B cell (primary cell): ENCODE results near the gene ARTN. TPM values are rescaled to one million over a fixed set of nuclear protein-coding genes. Genes with fewer than 3 reads are reported as not detected.

Experiments used
- ATAC-seq: fragments of 200-7000 bp; cut with Tn5 transposase; one replicate; pipeline ENCODE4 v1.10.0; 2021; ENCODE audit warnings: low read depth, mild to moderate bottlenecking, moderate number of reproducible peaks, moderate library complexity
- CTCF ChIA-PET: fragments of 350-600 bp; sonication (Branson Sonifier 250); formaldehyde crosslinking; loops from one replicate; lab custom pipeline; 2021; ENCODE audit warnings: antibody characterized with exemption, inconsistent platforms; lab: Charles Lee
- POLR2A ChIA-PET: fragments of 350-600 bp; sonication (Branson Sonifier 250); formaldehyde crosslinking; loops from one replicate; lab custom pipeline; 2021; ENCODE audit warnings: antibody characterized with exemption; lab: Charles Lee
- DNase-seq: peaks from one replicate; pipeline ENCODE4 v3.0.0; 2013
- H2AFZ ChIP-seq: 2 replicates; pipeline ENCODE4 v1.6.1; 2012; ENCODE audit warnings: mild to moderate bottlenecking, low read depth, low read length; ENCODE audit not compliant: insufficient read depth, poor library complexity, severe bottlenecking
- H3K27ac ChIP-seq, 2 donors: 1 replicate in 1 of 2; 2 replicates in 1 of 2; pipeline ENCODE4 v1.5.1; 2012 to 2013; ENCODE audit warnings: low read length in 2 of 2, mild to moderate bottlenecking in 2 of 2, moderate library complexity in 1 of 2
- H3K27me3 ChIP-seq, 4 experiments: fragments of 200-600 bp in 1 of 4; sonication (generic) in 1 of 4; replicated peaks in 1 of 4; 1 replicate in 2 of 4; 2 replicates in 2 of 4; pipeline versions ENCODE4 v1.6.1 to v1.7.0; 2013 to 2016; ENCODE audit warnings: low read length in 3 of 4, mild to moderate bottlenecking in 2 of 4, mixed read lengths in 1 of 4, moderate library complexity in 1 of 4; ENCODE audit not compliant: insufficient read depth in 4 of 4, control insufficient read depth in 3 of 4; ENCODE audit errors: control extremely low read depth in 1 of 4
- H3K36me3 ChIP-seq, 2 experiments: replicated peaks in 1 of 2; 1 replicate in 1 of 2; 2 replicates in 1 of 2; pipeline versions ENCODE4 v1.6.1 to v1.7.1; 2013; ENCODE audit warnings: low read length in 1 of 2; ENCODE audit not compliant: insufficient read depth in 2 of 2, control insufficient read depth in 1 of 2; ENCODE audit errors: control extremely low read depth in 1 of 2, extremely low read depth in 1 of 2
- H3K4me1 ChIP-seq, 2 donors: fragments of 200-600 bp in 1 of 2; sonication (generic) in 1 of 2; 1 replicate in 1 of 2; 2 replicates in 1 of 2; pipeline versions ENCODE4 v1.5.1 to v1.6.1; 2013 to 2017; ENCODE audit warnings: low read length in 2 of 2; ENCODE audit not compliant: control insufficient read depth in 2 of 2, insufficient read depth in 2 of 2
- H3K4me2 ChIP-seq: replicated peaks from 2 replicates; pipeline ENCODE3; 2012; ENCODE audit warnings: mild to moderate bottlenecking, low read depth, low read length; ENCODE audit not compliant: poor library complexity, severe bottlenecking
- H3K4me3 ChIP-seq, 5 experiments: fragments of 200-600 bp in 1 of 5; sonication (generic) in 1 of 5; 1 replicate in 3 of 5; 2 replicates in 2 of 5; pipeline versions ENCODE4 v1.5.1 to v1.7.0; 2011 to 2016; ENCODE audit warnings: low read length in 4 of 5, mild to moderate bottlenecking in 4 of 5, low read depth in 2 of 5, control low read depth in 1 of 5, moderate library complexity in 1 of 5; ENCODE audit not compliant: insufficient read depth in 1 of 5; ENCODE audit errors: control extremely low read depth in 1 of 5, extremely low read depth in 1 of 5
- H3K79me2 ChIP-seq: fragments of 200-600 bp; sonication (generic); one replicate; pipeline ENCODE4 v1.6.0; 2016; ENCODE audit warnings: low read length; ENCODE audit not compliant: control insufficient read depth, insufficient read depth
- H3K9ac ChIP-seq: fragments of 200-600 bp; sonication (generic); 2 replicates; pipeline ENCODE4 v1.6.1; 2017; ENCODE audit warnings: mild to moderate bottlenecking, low read length, moderate library complexity
- H3K9me3 ChIP-seq, 3 donors: one replicate each; pipeline versions ENCODE4 v1.6.1 to v1.7.1; 2013; ENCODE audit warnings: low read length in 2 of 3; ENCODE audit not compliant: control insufficient read depth in 2 of 3, insufficient read depth in 1 of 3; ENCODE audit errors: control extremely low read depth in 1 of 3
- H4K20me1 ChIP-seq: 2 replicates; pipeline ENCODE4 v1.6.0; 2012; ENCODE audit warnings: mild to moderate bottlenecking, low read length; ENCODE audit not compliant: insufficient read depth, control insufficient read depth, poor library complexity, severe bottlenecking
- H3K27ac Mint-ChIP-seq: one replicate; pipeline ENCODE4 v1.8.0; 2021; ENCODE audit warnings: mixed read lengths
- H3K27me3 Mint-ChIP-seq: one replicate; pipeline ENCODE4 v1.8.0; 2021; ENCODE audit warnings: mixed read lengths
- H3K4me1 Mint-ChIP-seq: one replicate; pipeline ENCODE4 v1.8.0; 2021; ENCODE audit warnings: mixed read lengths
- H3K4me3 Mint-ChIP-seq: one replicate; pipeline ENCODE4 v1.8.0; 2021; ENCODE audit warnings: mixed read lengths
- H3K9me3 Mint-ChIP-seq: one replicate; pipeline ENCODE4 v1.8.0; 2022; ENCODE audit warnings: mixed read lengths; ENCODE audit not compliant: insufficient read depth
- EZH2 ChIP-seq: IDR thresholded peaks from 2 replicates; pipeline ENCODE4 v1.6.1; 2012; ENCODE audit warnings: borderline replicate concordance, low read depth, mild to moderate bottlenecking, moderate library complexity, low read length; ENCODE audit not compliant: insufficient read depth, poor library complexity, severe bottlenecking
- WGBS: methylation state at CpG from one replicate; pipeline ENCODE4 v1.1.5; 2013; ENCODE audit warnings: missing lambda C conversion rate; ENCODE audit not compliant: insufficient coverage; 5-methylcytosine and 5-hydroxymethylcytosine counted together
- intact Hi-C: fragments of 100-400 bp; cut with micrococcal nuclease; formaldehyde crosslinking; loops from one replicate; pipeline ENCODE4 v1.10.0; 2022
- polyA plus RNA-seq: library from polyadenylated mRNA; depleted of rRNA; stranded (reverse); fragments of >200 nt; gene quantifications from 2 replicates; pipeline ENCODE4 v1.2.3, GENCODE V29; 2012
- total RNA-seq, 2 donors: library from RNA; stranded (reverse); fragments of 120-200 nt in 1 of 2; gene quantifications; 1 replicate in 1 of 2; 2 replicates in 1 of 2; pipeline versions ENCODE4 v1.2.3 to v1.2.4, GENCODE V29; 2013 to 2022
- TF ChIP-seq, protein P1 (sequence below): fragments of 200-600 bp; IDR thresholded peaks from one replicate; pipeline ENCODE4 v1.8.0; 2022; ENCODE audit warnings: antibody characterized with exemption, mild to moderate bottlenecking

ARTN gene
- total and polyA plus RNA-seq, 2 donors (not counting 1 experiment from before 2014, with no cell fraction given), result 0.13 to 0.64 TPM

DNA sequence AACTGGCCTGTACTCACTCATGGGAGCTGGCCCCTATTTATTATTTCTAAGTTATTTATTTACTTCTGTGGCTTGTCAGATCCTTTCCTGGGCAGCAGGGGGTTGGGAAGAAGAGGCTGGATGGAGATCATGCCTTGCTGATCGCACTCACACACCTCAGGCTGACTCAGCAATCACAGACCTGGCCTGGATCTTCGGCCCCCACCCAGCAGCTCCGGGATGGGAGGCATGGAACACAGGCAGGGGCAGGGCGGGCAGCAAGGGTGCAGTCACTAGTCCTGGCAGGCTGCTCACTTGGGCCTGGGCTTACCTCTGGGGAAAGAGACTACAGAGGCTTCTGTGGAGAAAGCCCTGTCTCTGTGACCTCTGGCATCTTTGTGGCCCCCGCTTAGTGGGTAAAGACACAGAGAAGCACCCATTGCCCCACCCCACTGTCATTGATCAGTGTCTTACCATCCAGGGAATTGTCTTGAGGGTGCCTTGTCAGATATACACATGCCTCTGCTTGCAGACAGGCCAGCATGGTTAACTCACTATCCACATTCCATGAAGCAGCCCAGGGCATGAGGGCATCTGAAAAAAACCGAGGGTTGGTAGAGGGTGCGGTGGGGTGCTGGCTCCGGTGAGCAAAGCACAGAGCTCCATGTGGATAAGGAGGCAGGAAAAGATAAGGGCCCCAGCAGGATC is 3.7 kb downstream of the ARTN start:
- CTCF ChIA-PET, result interaction anchor here (1.4 to 10.3 kb wide), 3 partner anchors 9 to 173 kb away, joined by 3 to 118 read pairs (median 5); no protein-coding TSS in a partner anchor
- Histone ChIP-seq H3K4me2 (no peak overlapping the region), H3K4me1 (peaks cover 29 to 30% of the 10 kb centered on the region in 2 donors), H2AFZ (no peak overlapping the region), H3K4me3 (no peak overlapping the region), H4K20me1 (no peaks in the 10 kb centered on the region), H3K27ac (no peak overlapping the region), H3K79me2 (no peaks in the 10 kb centered on the region), H3K9me3 (peaks cover 0 to 14% (median 0%) of the 10 kb centered on the region in 3 donors), H3K27me3 (peaks cover 0 to 44% (median 23%) of the 10 kb centered on the region in 4 experiments), H3K36me3 (no peaks in the 10 kb centered on the region), H3K9ac (no peak overlapping the region)
- intact Hi-C loops, result no loop called here
- POLR2A ChIA-PET, result no interaction called here
- Mint-ChIP-seq H3K9me3 (no peaks in the 10 kb centered on the region), H3K4me1 (peaks cover 21% of the 10 kb centered on the region), H3K27ac (no peak overlapping the region), H3K4me3 (peak overlapping the region; percentile 23), H3K27me3 (peaks cover 26% of the 10 kb centered on the region)
- no peak for ATAC-seq
- 92% methylated on average over 5 of the region's 8 CpGs for WGBS
- no peak for TF ChIP-seq EZH2
- TF ChIP-seq, protein P1, sequence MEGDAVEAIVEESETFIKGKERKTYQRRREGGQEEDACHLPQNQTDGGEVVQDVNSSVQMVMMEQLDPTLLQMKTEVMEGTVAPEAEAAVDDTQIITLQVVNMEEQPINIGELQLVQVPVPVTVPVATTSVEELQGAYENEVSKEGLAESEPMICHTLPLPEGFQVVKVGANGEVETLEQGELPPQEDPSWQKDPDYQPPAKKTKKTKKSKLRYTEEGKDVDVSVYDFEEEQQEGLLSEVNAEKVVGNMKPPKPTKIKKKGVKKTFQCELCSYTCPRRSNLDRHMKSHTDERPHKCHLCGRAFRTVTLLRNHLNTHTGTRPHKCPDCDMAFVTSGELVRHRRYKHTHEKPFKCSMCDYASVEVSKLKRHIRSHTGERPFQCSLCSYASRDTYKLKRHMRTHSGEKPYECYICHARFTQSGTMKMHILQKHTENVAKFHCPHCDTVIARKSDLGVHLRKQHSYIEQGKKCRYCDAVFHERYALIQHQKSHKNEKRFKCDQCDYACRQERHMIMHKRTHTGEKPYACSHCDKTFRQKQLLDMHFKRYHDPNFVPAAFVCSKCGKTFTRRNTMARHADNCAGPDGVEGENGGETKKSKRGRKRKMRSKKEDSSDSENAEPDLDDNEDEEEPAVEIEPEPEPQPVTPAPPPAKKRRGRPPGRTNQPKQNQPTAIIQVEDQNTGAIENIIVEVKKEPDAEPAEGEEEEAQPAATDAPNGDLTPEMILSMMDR, result no peak
- no peak for DNase-seq

DNA sequence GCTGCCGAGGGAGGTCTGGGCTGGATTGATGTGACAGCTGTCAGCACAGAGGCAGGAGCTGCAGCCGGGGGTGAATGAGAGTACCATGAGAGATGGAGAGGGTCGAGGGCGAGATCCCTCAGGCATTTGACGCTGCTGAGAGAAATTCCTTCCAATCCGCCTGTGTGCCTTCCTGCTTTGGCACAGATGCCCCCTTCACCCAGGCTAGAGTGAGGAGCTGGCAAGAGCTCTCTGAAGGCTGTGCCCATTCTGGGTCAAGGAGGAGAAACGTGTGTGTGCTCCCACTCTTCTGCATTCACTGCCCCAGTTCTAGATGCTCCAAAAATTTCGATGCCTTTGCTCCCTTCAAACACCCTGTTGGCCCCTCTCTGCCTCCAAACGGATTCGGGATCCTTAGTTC is 4.8 kb downstream of the ARTN start:
- H3K9me3 ChIP-seq, result peaks cover 0 to 14% (median 0%) of the 10 kb centered on the region in 3 donors
- no peak overlapping the region for H3K9ac ChIP-seq
- DNase-seq (no peak), ATAC-seq (no peak)
- H3K27ac ChIP-seq, result no peak overlapping the region
- H3K4me1 ChIP-seq, result peaks cover 25% of the 10 kb centered on the region in 2 donors
- H3K4me3 ChIP-seq, result no peak overlapping the region
- ChIA-PET POLR2A (no interaction called here), CTCF (interaction anchor here (1.4 to 10.3 kb wide), 3 partner anchors 7 to 174 kb away, joined by 3 to 118 read pairs (median 5); no protein-coding TSS in a partner anchor)
- no peak for TF ChIP-seq EZH2
- TF ChIP-seq, protein P1, result no peak
- H3K27me3 ChIP-seq, result peaks cover 0 to 37% (median 18%) of the 10 kb centered on the region in 4 experiments
- 95% methylated on average over 10 of the region's 10 CpGs for WGBS
- Mint-ChIP-seq H3K4me1 (peaks cover 17% of the 10 kb centered on the region), H3K27me3 (peaks cover 17% of the 10 kb centered on the region), H3K9me3 (no peaks in the 10 kb centered on the region), H3K4me3 (no peak overlapping the region), H3K27ac (no peak overlapping the region)
- no peaks in the 10 kb centered on the region for H3K36me3 ChIP-seq
- intact Hi-C loops, result no loop called here
- no peak overlapping the region for H3K4me2 ChIP-seq
- no peaks in the 10 kb centered on the region for H3K79me2 ChIP-seq
- no peak overlapping the region for H2AFZ ChIP-seq
- no peaks in the 10 kb centered on the region for H4K20me1 ChIP-seq
